Psoas muscle (tissue), 8 donors: Measurements from ENCODE around the gene RNF212. TPM values are rescaled to one million over a fixed set of nuclear protein-coding genes. Genes with fewer than 3 reads are reported as not detected.

Source experiments
- ATAC-seq, 4 donors: fragments of 200-7000 bp; cut with Tn5 transposase; one replicate each; pipeline ENCODE4 v1.9.1; 2020; ENCODE audit warnings: moderate library complexity in 3 of 4, mild to moderate bottlenecking in 2 of 4
- DNase-seq, 2 donors: peaks; one replicate each; pipeline ENCODE4 v3.0.0-alpha.2; 2020
- H3K27ac ChIP-seq: fragments of 200-600 bp; one replicate; pipeline ENCODE4 v1.8.0; 2022
- H3K27me3 ChIP-seq, 3 donors: fragments of 200-600 bp in 1 of 3; one replicate each; pipeline versions ENCODE4 v1.6.1 to v1.8.0; 2013 to 2022; ENCODE audit warnings: low read length in 2 of 3, mild to moderate bottlenecking in 2 of 3, moderate library complexity in 1 of 3; ENCODE audit not compliant: insufficient read depth in 3 of 3
- H3K36me3 ChIP-seq, 2 donors: fragments of 200-600 bp in 1 of 2; one replicate each; pipeline versions ENCODE4 v1.6.1 to v1.8.0; 2013 to 2022; ENCODE audit warnings: low read depth in 1 of 2, mild to moderate bottlenecking in 1 of 2, moderate library complexity in 1 of 2; ENCODE audit not compliant: insufficient read depth in 1 of 2
- H3K4me1 ChIP-seq: fragments of 200-600 bp; one replicate; pipeline ENCODE4 v1.8.0; 2022
- H3K4me3 ChIP-seq: fragments of 200-600 bp; one replicate; pipeline ENCODE4 v1.8.0; 2022; ENCODE audit warnings: mild to moderate bottlenecking
- H3K9me3 ChIP-seq: fragments of 200-600 bp; one replicate; pipeline ENCODE4 v1.8.0; 2022
- WGBS, 3 donors: extraction: QIAGEN DNeasy Blood & Tissue Kit; methylation state at CpG; one replicate each; pipeline versions ENCODE4 v1.1.6 to v1.1.7; 2013; 5-methylcytosine and 5-hydroxymethylcytosine counted together
- intact Hi-C, 2 donors: fragments of 100-400 bp; cut with DNase I; formaldehyde crosslinking; loops; one replicate each; pipeline versions ENCODE4 v1.11.0 to v1.14.2; 2022
- polyA plus RNA-seq, 3 donors: library from polyadenylated mRNA; stranded (reverse); fragments of 200-250 nt; gene quantifications; one replicate each; pipeline ENCODE4 v1.2.3, GENCODE V29; 2013
- total RNA-seq, 4 donors: library from RNA; stranded (reverse); fragmentation: NEBNext Ultra II Directional in 2 of 4; extraction: Animal tissue kit (Norgen Biotek cat#: 25700) in 2 of 4; gene quantifications; one replicate each; pipeline versions ENCODE4 v1.2.1 to v1.2.4, GENCODE V29; 2021 to 2023
- TF ChIP-seq, protein P1 (sequence below): fragments of 200-600 bp; IDR thresholded peaks from one replicate; pipeline ENCODE4 v1.8.0; 2022; ENCODE audit warnings: antibody characterized with exemption
- donor health status: healthy with polysubstance abuse.
- donor health status: DM: no; HTN: no; CAD: no; lungs with moderate emphysema.
- donor health status: Bipolar disorder and iron deficiency.
- donor health status: healthy.
- donor health status: DM: yes; HTN: yes; CAD: no.
- donor health status: DM: no; HTN: no; CAD: no.
- donor health status: DM: no; HTN: no; CAD: no.
- donor health status: DM: yes; HTN: yes; CAD: no.

Gene RNF212
- total and polyA plus RNA-seq, 7 donors: 0.03 to 1.5 (median 0.42) TPM

GRCh38 chr4:1090465-1091440 lies 22.6 kb downstream of the RNF212 start:
- intact Hi-C loops: no loop called here
- H3K4me1 ChIP-seq: no peaks in the 10 kb centered on the region
- TF ChIP-seq, protein P1, sequence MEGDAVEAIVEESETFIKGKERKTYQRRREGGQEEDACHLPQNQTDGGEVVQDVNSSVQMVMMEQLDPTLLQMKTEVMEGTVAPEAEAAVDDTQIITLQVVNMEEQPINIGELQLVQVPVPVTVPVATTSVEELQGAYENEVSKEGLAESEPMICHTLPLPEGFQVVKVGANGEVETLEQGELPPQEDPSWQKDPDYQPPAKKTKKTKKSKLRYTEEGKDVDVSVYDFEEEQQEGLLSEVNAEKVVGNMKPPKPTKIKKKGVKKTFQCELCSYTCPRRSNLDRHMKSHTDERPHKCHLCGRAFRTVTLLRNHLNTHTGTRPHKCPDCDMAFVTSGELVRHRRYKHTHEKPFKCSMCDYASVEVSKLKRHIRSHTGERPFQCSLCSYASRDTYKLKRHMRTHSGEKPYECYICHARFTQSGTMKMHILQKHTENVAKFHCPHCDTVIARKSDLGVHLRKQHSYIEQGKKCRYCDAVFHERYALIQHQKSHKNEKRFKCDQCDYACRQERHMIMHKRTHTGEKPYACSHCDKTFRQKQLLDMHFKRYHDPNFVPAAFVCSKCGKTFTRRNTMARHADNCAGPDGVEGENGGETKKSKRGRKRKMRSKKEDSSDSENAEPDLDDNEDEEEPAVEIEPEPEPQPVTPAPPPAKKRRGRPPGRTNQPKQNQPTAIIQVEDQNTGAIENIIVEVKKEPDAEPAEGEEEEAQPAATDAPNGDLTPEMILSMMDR: no peak

GRCh38 chr4:1090036-1090435 lies 23.3 kb downstream of the RNF212 start:
- intact Hi-C loops: no loop called here
- TF ChIP-seq, protein P1: no peak
- Histone ChIP-seq H3K9me3 (no peaks in the 10 kb centered on the region), H3K36me3 (no peaks in the 10 kb centered on the region), H3K27me3 (peaks cover 0 to 7% (median 6%) of the 10 kb centered on the region in 3 donors), H3K4me1 (no peaks in the 10 kb centered on the region), H3K27ac (no peak overlapping the region), H3K4me3 (no peak overlapping the region)
- DNase-seq: no peak
- ATAC-seq: no peak
- WGBS, 3 donors: 92 to 95% (median 94%) methylated on average over 3 of the region's 3 CpGs

More at GRCh38 chr4:1090465-1091440, 22.6 kb downstream of the RNF212 start:
- no peaks in the 10 kb centered on the region for H3K9me3 ChIP-seq
- H3K36me3 ChIP-seq: no peaks in the 10 kb centered on the region
- H3K4me3 ChIP-seq: no peak overlapping the region
- no peak for DNase-seq
- H3K27me3 ChIP-seq: peaks cover 0 to 3% (median 0%) of the 10 kb centered on the region in 3 donors
- H3K27ac ChIP-seq: no peak overlapping the region
- WGBS, 3 donors: 84 to 86% (median 84%) methylated on average over 10 of the region's 10 CpGs
- no peak for ATAC-seq

DNA sequence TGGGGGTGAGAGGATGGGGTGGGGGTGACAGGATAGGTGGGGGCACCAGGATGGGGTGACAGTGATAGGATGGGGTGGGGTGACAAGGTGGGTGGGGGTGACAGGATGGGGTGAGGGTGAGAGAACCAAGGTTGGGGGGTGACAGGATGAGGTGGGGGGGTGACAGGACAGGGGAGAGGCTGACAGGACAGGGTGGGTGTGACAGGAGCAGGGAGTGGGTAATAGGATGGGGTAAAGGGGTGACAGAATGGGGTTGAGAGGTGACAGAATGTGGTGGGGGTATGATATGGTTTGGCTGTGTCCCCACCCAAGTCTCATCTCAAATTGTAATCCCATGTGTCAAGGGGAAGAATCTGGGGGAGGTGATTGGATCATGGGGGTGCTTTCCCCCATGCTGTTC lies 26.0 kb downstream of the RNF212 start:
- no peak overlapping the region for H3K4me3 ChIP-seq
- H3K9me3 ChIP-seq: no peaks in the 10 kb centered on the region
- peaks cover 0 to 12% (median 4%) of the 10 kb centered on the region in 3 donors for H3K27me3 ChIP-seq
- intact Hi-C loops: no loop called here
- H3K4me1 ChIP-seq: no peaks in the 10 kb centered on the region
- no peak overlapping the region for H3K27ac ChIP-seq
- DNase-seq: no peak
- ATAC-seq: no peak
- H3K36me3 ChIP-seq: no peaks in the 10 kb centered on the region
- TF ChIP-seq, protein P1: no peak

DNA sequence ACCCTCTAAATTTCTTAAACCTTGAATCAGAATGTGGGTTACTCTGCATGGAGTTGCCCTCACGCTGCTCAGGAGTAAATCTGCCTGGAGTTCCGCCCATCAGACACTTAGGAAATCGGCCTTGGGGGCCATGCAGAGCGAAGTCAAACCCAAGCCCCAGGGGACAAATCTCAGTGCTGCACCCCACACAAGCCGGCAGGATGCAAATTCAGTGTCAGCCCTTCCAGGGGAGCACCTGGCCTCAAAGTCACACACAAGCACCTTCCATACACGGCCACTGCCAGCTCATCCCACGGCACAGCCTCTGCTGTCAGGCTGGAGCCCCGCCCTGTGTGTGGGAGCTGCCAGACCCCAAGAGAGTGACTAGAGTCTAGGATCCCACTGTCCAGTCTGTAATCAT lies 27.4 kb downstream of the RNF212 start:
- ATAC-seq (no peak), DNase-seq (no peak)
- Histone ChIP-seq H3K4me1 (no peaks in the 10 kb centered on the region), H3K9me3 (no peaks in the 10 kb centered on the region), H3K4me3 (no peak overlapping the region), H3K36me3 (no peaks in the 10 kb centered on the region), H3K27ac (no peak overlapping the region), H3K27me3 (peaks cover 0 to 15% (median 6%) of the 10 kb centered on the region in 3 donors)
- WGBS, 3 donors: 58 to 70% (median 60%) methylated on average over 8 of the region's 8 CpGs
- intact Hi-C loops: no loop called here
- TF ChIP-seq, protein P1: no peak
